HG03442 (cell line): ENCODE measurements around the gene TTC28.
"Not testable (repeated sequence)": the region's sequence is repeated elsewhere in the genome, so short reads cannot be mapped to it uniquely, and the experiment has no call there.

Source experiments
- ATAC-seq: cut with Tn5 transposase; IDR thresholded peaks from one replicate; pipeline ENCODE4 v1.9.1; 2021; ENCODE audit warnings: mild to moderate bottlenecking, moderate library complexity; ENCODE audit not compliant: unreplicated experiment

TTC28 gene

GRCh38 chr22:28120691-28121592 lies 558.7 kb downstream of the TTC28 start:
- ATAC-seq = no peak

GRCh38 chr22:28118957-28119631 lies 560.5 kb downstream of the TTC28 start:
- ATAC-seq = no peak

- no peak for ATAC-seq
These were observed 563.4 kb downstream of the TTC28 start for GRCh38 chr22:28116219-28116673.

- ATAC-seq = no peak
These were observed 564.2 kb downstream of the TTC28 start for GRCh38 chr22:28115426-28115825.

- ATAC-seq = no peak
These were observed 567.0 kb downstream of the TTC28 start for GRCh38 chr22:28112548-28113043.

- no peak for ATAC-seq
These were observed 567.5 kb downstream of the TTC28 start for GRCh38 chr22:28112190-28112544.

GRCh38 chr22:28111501-28112189 lies 568.0 kb downstream of the TTC28 start:
- ATAC-seq = no peak

- no peak for ATAC-seq
These were observed 570.8 kb downstream of the TTC28 start for GRCh38 chr22:28108851-28109250.

- no peak for ATAC-seq
These were observed 573.0 kb downstream of the TTC28 start for GRCh38 chr22:28106617-28107016.

- no peak for ATAC-seq
These were observed 573.7 kb downstream of the TTC28 start for GRCh38 chr22:28105988-28106387.

- no peak for ATAC-seq
These were observed 574.2 kb downstream of the TTC28 start for GRCh38 chr22:28105413-28105812.

- ATAC-seq = no peak
These were observed 576.0 kb downstream of the TTC28 start for GRCh38 chr22:28103596-28103995.

GRCh38 chr22:28102151-28102812 lies 577.4 kb downstream of the TTC28 start:
- no peak for ATAC-seq

GRCh38 chr22:28097627-28098026 lies 582.0 kb downstream of the TTC28 start:
- no peak for ATAC-seq

GRCh38 chr22:28096161-28096560 lies 583.5 kb downstream of the TTC28 start:
- no peak for ATAC-seq

- ATAC-seq = no peak
These were observed 584.1 kb downstream of the TTC28 start for GRCh38 chr22:28095316-28096095.

- no peak for ATAC-seq
These were observed 584.9 kb downstream of the TTC28 start for GRCh38 chr22:28094771-28095170.

- ATAC-seq = no peak
These were observed 585.9 kb downstream of the TTC28 start for GRCh38 chr22:28093711-28094110.

- ATAC-seq = no peak
These were observed 588.2 kb downstream of the TTC28 start for GRCh38 chr22:28091486-28091885.

GRCh38 chr22:28089541-28089940 lies 590.1 kb downstream of the TTC28 start:
- not testable (repeated sequence) for ATAC-seq
